Stimulated activated CD8-positive, alpha-beta memory T cell treated with anti-CD3 and anti-CD28 coated beads, Interleukin-2, amount 100 ng/mL, for 48 hours (primary cell): Measurements from ENCODE around the gene B3GNT7.
"Not testable (repeated sequence)": the region's sequence is repeated elsewhere in the genome, so short reads cannot be mapped to it uniquely, and the experiment has no call there.

ENCODE experiments used
- DNase-seq, 2 donors: peaks; one replicate each; pipeline ENCODE4 v3.0.0-alpha.2; 2020; ENCODE audit warnings: low read depth in 2 of 2

B3GNT7 gene

GRCh38 chr2:231425811-231426703, 30.5 kb downstream of the B3GNT7 start:
- DNase-seq: peak; percentile 17 to 37

- no peak for DNase-seq
These were observed 31.6 kb downstream of the B3GNT7 start for GRCh38 chr2:231427116-231427515.

- no peak for DNase-seq
These were observed 33.6 kb downstream of the B3GNT7 start for GRCh38 chr2:231429152-231429551.

- no peak for DNase-seq
These were observed 34.4 kb downstream of the B3GNT7 start for GRCh38 chr2:231429901-231430300.

GRCh38 chr2:231430437-231430836, 34.9 kb downstream of the B3GNT7 start:
- not testable (repeated sequence) for DNase-seq

GRCh38 chr2:231431606-231432005, 36.1 kb downstream of the B3GNT7 start:
- no peak for DNase-seq

- no peak for DNase-seq
These were observed 38.5 kb downstream of the B3GNT7 start for GRCh38 chr2:231433990-231434389.

GRCh38 chr2:231436957-231437356, 41.4 kb downstream of the B3GNT7 start:
- no peak for DNase-seq

GRCh38 chr2:231449503-231450054, 54.1 kb downstream of the B3GNT7 start:
- DNase-seq: no peak

- DNase-seq: no peak
These were observed 55.1 kb downstream of the B3GNT7 start for GRCh38 chr2:231450548-231450989.
